ENCODE data around the gene GOLGA8S. TPM values are rescaled to one million over a fixed set of nuclear protein-coding genes. Genes with fewer than 3 reads are reported as not detected.
"Not testable (repeated sequence)": the region's sequence is repeated elsewhere in the genome, so short reads cannot be mapped to it uniquely, and the experiment has no call there.

The GOLGA8S gene, protein sequence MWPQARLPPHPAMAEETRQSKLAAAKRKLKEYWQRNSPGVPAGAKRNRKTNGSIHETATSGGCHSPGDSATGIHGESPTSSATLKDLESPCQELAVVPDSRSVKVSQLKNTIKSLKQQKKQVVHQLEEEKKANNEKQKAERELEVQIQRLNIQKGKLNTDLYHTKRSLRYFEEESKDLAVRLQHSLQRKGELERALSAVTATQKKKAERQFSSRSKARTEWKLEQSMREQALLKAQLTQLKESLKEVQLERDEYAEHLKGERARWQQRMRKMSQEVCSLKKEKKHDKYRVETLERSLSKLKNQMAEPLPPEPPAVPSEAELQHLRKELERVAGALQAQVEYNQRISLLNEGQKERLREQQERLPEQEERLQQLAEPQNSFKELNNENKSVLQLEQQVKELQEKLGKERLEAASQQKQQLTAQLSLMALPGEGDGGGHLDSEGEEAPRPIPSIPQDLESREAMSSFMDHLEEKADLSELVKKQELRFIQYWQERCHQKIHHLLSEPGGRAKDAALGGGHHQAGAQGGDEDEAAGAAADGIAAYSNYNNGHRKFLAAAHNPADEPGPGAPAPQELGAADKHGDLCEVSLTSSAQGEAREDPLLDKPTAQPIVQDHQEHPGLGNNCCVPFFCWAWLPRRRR
- under 1 TPM; 0.34 to 0.65 (median 0.50) TPM for total RNA-seq

DNA sequence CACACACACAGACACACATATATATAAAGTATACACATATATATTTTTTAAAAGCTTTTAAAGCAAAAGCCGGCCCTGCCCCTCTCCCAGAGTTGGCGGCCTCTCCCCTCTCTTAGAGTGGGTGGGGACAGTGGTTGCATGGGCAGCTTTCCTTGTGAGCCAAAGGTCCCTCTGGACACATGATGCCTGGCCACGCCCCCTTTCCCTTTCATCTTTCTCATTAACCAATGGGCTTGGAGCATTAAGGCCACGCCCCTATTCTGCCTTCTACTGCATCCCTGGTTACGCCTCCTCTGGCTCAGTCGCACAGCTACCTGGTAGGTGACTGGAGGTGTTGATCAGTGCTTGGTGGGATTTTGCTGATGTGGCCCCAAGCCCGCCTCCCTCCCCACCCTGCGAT lies at the start of gene GOLGA8S:
GOLGA8S (plus strand) TSS at position 301 of the 400 bp plus-strand sequence; CDS start at position 363, 62 bp downstream.
- TF ChIP-seq, protein P1, sequence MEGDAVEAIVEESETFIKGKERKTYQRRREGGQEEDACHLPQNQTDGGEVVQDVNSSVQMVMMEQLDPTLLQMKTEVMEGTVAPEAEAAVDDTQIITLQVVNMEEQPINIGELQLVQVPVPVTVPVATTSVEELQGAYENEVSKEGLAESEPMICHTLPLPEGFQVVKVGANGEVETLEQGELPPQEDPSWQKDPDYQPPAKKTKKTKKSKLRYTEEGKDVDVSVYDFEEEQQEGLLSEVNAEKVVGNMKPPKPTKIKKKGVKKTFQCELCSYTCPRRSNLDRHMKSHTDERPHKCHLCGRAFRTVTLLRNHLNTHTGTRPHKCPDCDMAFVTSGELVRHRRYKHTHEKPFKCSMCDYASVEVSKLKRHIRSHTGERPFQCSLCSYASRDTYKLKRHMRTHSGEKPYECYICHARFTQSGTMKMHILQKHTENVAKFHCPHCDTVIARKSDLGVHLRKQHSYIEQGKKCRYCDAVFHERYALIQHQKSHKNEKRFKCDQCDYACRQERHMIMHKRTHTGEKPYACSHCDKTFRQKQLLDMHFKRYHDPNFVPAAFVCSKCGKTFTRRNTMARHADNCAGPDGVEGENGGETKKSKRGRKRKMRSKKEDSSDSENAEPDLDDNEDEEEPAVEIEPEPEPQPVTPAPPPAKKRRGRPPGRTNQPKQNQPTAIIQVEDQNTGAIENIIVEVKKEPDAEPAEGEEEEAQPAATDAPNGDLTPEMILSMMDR (IDR thresholded peaks at IDR 0.05; ENCODE audit: low read depth): not testable (repeated sequence)

DNA sequence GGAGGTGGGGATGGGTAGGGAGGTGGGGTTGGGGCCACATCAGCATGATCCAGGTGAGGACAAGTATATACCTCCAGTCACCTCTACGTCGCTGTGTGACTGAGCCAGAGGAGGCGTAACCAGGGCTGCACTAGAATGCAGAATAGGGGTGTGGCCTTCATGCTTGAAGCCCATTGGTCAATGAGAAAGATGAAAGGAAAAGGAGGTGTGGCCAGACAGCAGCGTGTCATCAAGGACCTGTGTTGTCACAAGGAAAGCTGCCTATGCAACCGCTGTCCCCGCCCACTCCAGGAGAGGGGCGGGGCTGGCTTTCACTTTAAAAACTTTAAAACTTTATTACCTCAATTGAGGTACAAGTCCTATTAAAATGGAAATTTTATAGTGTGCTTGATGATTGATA lies 20.5 kb upstream of the GOLGA8S start, which contains the start of gene GOLGA6L26:
GOLGA6L26 (minus strand) TSS at position 101 of the 400 bp plus-strand sequence; CDS start at position 40, 61 bp downstream.
- TF ChIP-seq, protein P1 (IDR thresholded peaks at IDR 0.05; ENCODE audit: low read depth): not testable (repeated sequence)

DNA sequence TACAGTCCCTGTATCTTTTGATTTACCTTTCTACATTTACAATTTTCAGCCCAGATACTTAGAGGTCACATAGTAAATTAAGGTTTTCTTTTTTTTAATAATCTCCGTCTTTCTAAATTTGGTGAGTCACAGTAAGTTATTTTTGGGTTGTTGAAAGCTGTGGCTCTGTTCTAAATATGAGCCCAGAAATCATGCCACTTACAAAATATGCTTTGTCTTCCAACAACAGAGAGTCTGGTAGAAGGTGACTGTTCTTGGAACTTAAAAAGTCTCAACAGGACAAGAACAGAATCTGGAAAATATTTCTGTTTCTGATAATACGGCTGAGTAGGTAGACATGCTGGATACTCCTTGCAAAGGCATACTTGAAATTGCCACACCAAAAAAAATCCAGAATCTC lies 16.0 kb downstream of the GOLGA8S start:
- TF ChIP-seq, protein P1 (IDR thresholded peaks at IDR 0.05; ENCODE audit: low read depth): no peak

DNA sequence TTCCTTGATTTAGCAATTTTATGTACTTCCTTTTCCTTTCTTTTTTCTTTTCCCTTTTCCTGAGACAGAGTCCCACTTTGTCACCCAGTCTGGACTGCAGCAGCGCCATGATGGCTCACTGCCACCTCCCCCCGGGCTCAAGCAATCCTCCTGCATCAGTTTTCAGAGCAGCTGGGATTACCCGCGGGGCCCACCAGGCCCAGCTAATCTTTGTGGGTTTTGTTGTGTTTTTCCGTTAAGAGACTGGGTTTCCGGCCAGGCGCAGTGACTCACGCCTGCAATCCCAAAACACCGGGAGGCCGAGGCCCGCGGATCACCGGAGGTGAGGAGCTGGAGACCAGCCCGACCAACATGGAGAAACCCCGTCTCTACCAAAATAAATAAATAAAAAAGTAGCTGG lies 17.7 kb downstream of the GOLGA8S start:
- TF ChIP-seq, protein P1 (IDR thresholded peaks at IDR 0.05; ENCODE audit: low read depth): no peak

DNA sequence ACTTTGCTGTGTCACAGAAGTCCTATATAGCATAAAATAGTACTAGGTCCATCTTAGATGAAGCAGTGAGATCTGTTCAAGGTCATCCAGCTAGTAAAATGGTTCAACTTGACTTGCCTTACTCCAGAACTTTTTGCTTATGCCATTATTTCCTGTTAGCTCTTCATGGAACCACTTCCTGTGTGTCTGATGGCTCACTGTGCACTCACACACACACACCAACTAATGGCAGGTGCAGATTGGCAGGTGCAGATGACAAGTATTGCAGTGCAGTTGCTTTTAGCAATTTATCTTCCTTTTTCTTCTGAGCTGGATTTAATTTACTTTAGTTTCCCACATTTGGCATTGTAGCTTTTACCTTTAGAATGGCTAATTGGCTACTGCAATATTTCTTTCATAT lies 29.8 kb downstream of the GOLGA8S start:
- TF ChIP-seq, protein P1 (IDR thresholded peaks at IDR 0.05; ENCODE audit: low read depth): no peak

DNA sequence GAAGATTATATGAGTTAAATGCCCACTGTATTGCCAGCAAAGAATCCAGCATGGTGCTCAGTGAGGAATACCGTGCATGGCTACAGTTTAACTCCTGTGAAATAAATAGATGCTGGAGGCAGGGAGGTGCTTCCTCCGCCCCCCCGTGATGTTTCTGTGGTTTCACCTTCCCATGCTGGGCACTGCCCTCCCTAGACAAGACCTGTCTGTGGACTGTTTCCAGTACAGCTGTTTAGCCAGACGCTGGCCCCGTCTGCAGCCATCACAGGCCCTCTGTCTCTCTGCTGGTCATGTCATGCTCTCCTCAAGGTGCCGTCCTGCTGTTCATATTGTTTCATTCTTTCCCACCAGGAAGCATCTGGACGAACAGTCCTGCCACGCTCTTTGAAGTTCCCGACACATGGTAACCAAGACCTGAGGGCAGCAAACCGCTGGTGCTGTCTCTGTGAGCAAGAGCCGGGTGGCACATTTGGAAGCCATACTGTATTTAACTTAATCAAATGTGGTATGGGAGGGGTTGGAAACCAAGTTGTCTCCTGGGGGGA lies 31.4 kb downstream of the GOLGA8S start:
- TF ChIP-seq, protein P1 (IDR thresholded peaks at IDR 0.05; ENCODE audit: low read depth): no peak

DNA sequence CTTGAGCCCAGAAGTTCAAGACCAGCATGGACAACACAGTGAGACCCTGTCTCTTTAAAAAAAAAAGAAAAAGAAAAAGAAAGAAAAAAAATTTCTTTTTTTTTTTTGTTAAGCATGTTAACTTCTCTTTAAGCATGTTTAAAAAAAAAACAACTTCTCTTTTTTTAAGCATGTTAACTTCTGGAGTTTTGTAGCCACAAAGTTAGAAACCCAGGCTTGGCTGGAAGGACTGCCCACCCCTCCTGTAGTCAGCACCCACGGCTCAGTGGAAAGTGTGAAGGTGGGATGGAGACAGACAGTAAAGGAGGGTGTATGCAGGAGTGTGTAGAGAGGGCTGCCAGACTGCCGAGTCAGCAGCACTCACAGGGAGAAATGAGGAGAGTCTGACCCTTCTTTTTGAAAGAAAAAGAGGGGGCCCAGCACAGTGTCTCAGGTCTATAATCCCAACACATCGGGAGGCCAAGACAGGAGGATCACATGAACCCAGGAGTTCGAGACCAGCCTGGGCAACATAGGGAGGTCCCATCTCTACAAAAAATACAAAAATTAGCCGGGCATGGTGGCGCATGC lies 33.2 kb downstream of the GOLGA8S start:
- TF ChIP-seq, protein P1 (IDR thresholded peaks at IDR 0.05; ENCODE audit: low read depth): no peak

All from subcutaneous adipose tissue (tissue), 4 donors.